ENCODE results near the gene TBC1D17.

Gene TBC1D17

DNA sequence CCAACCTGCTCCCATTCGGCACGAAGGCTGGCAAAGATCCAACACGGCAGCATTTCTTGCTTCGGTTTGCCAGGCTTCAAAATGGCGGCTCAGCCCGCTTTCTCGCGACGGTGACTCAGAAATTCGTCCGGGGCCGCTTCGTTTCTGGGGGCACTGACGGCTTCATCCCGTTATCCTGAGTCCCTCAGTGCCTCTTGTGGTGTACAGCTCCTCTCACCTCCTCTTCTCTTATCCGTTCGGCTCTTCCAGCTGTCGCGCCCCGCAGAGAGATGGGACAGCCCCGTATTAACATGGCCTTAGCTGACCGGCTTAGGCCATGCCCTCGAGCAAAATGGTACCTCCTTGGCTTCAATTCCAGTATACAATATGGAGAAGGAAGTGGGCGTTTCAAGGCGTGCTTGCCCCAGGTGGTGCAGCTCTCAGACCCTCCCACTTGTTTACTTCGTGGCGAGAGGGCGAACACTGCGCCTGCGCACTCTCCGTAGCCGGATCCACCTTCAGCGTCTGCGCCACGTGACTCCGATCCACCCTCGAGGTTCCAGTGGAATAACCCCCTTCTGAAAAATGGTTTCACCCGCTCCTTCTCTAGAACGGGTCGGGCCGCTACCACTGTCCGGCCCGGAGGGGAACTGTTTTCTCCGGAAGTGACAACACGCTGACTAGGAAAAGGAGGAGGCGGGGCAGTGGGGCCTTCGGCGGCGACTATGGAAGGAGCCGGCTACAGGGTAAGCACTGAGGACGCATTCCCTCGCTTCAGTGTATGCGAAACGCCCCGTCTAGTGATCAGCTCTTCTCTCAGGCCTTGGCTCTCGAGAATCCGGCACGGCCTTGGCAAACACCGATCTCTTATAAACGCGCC lies at the start of gene TBC1D17, which contains the start of gene AKT1S1:
Gene TBC1D17, plus strand, starts transcription at position 683 of the 859 bp plus-strand sequence. Its CDS starts 22 bp downstream, at position 705.
Gene AKT1S1, minus strand, starts transcription at position 336 of the 859 bp plus-strand sequence. CDS start 4,060 bp downstream, outside the sequence.
- DNase-seq: peak; percentile 99

DNA sequence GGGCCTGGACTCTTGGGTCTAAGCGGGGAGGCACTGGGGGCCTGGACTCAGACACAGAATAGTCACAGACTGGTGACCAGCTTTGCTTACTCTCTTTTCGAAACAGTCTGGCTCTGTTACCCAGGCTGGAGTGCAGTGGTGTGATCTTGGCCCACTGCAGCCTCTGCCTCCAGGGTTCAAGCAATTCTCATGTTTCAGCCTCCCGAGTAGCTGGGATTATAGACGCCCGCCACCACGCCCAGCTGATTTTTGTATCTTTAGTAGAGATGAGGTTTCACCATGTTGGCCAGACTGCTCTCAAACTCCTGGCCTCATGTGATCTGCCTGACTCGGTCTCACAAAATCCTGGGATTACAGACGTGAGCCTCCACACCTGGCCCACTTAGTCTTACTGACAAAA lies 48.3 kb upstream of the TBC1D17 start:
- no peak for DNase-seq

DNA sequence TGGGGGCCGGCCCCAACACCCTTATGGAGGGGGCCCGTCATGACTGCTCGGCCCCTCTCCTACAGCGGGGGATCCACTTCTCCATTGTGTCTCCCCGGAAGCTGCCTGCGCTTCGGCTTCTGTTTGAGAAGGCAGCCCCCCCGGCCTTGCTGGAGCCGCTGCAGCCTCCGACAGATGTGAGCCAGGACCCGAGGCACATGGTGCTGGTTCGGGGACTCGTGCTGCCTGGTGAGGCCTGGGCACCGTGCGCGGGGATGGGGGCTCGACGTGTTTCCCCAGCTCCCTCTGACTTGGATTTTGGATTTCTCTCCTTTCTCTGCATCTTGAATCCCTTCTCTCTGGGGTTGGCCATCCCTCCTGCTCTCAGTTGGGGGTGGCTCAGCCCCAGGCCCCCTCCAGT lies 47.8 kb upstream of the TBC1D17 start:
- DNase-seq: no peak

DNA sequence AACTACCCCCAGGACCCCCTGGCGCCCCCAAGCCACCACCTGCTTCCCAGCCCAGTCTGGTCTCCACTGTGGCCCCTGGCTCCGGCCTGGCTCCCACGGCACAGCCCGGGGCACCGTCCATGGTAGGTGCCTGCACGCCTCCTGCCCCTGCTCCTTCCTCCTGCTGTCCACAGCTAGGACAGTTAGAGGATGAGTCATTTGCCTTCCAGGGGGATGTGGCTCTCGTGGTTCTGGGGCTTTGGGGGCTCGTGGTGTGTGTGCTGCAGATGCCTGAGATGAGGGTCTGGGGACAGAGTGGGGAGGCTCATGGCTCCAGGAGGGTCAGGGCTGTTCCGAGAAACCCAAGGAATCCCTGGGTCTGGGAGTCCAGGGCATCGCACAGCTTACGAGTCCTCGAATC lies 46.7 kb upstream of the TBC1D17 start:
- no peak for DNase-seq

DNA sequence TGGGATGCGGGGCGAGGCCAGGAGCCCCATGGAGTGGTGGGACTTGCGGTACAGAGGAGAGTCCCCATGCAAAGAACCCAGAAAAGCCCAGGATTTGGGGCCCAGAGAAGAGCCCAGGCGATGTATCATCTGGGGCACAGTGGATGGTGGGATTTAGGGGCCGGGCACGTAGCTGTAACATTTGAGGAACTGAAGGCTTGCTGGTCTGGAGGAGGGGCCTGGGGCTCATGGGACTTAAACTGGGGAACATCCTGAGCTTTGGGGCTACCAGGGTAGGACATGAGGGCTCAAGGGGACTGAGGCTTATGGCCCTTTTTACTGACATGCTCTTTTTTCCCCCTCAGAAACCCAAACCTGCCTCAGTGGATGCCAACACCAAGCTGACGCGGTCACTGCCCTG lies 45.9 kb upstream of the TBC1D17 start:
- DNase-seq: no peak

DNA sequence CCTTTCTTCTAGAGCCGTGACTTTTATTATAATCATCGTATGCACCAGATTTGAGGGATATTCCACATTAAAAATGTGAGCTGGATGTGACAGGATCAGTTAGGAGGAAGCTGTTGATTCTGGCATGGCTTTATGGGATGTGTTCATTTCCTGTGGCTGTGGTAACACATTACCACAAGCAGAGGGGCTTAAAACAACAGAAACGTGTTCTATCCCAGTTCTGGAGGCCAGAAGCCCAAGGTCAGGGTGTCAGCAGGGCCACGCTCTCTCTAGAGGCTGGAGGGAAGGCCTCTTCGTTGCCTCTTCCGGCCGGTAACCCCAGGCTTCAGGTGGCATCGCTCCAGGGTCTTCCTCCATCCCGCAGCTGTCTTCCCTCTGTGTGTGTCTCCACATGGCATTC lies 44.9 kb upstream of the TBC1D17 start:
- no peak for DNase-seq

DNA sequence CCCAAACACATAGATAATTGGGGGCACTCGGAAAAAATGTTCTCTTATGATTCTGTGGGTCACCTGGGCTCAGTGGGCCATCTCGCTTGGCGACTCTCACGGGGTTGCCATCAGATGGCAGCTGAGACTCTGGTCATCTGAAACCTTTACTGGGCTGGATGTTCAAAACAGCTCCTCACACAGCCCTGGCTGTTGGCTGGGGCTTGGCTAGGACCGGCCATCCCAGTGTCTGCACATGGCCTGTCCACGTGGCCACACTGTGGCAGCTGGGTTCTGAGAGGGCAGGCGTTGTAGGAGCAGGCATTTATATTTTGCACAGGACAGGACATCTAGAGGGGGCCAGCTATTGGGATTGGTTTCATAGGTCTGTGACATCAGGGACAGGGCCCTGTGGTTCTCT lies 43.9 kb upstream of the TBC1D17 start:
- no peak for DNase-seq

DNA sequence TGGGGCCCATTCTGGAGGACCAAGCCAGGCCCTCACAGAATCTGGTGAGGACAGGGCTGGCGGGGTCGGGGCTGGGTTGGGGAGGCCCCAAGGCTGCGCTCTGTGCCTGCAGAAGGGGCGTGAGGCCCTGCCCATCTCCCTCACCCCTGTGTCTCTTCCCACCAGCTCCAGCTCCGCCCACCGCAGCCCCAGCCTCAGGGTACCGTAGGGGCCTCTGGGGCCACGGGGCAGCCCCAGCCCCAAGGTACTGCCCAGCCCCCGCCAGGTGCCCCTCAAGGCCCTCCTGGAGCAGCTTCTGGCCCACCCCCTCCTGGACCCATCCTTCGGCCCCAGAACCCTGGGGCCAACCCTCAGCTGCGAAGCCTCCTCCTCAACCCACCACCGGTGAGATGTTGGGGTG lies 41.9 kb upstream of the TBC1D17 start:
- DNase-seq: no peak

DNA sequence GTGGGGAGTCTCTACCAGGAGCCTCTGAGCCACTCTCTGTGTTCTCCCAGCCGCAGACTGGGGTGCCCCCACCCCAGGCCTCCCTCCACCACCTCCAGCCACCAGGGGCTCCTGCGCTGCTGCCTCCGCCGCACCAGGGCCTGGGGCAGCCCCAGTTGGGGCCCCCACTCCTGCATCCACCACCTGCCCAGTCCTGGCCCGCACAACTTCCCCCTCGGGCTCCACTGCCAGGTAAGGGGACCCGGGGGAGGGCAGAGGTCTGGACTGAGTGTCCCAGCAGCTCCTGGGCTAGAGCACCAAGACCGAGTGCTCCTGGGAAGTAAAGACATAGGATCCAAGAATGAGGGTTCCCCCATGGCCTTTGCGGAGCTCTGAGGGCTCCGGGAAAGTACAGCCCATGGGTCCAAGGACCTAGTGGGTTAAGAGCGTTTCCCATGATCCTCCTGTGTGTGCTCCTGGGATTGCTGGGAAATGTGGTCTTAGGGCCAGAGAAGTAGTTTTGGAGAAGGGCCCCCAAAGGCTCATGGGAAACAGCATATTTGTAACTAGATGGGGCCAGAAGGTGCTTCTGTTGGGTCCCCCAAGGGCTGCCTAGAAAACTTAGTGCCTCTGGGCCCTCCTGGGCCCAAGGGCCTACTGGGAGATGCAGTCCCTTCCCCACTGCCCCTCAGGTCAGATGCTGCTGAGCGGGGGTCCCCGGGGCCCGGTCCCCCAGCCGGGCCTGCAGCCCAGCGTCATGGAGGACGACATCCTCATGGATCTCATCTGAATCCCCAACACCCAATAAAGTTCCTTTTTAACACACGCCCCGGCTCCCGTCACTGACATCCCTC lies 41.1 kb upstream of the TBC1D17 start:
- DNase-seq: no peak

DNA sequence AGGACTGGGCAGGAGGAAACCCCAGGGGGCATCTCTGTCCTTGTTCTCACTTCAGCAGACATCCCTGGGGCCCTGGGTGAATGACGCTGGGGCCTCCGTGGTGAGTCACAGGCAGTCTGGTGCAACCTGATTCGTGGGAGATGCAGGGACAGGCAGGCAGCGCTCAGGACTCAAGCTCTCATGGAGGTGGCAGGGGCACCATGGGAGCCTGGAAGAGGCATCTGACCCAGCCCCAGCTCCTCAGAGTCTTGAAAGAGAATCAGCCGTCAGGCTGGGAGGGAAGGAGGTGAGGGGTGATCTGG lies 40.5 kb upstream of the TBC1D17 start:
- no peak for DNase-seq

DNA sequence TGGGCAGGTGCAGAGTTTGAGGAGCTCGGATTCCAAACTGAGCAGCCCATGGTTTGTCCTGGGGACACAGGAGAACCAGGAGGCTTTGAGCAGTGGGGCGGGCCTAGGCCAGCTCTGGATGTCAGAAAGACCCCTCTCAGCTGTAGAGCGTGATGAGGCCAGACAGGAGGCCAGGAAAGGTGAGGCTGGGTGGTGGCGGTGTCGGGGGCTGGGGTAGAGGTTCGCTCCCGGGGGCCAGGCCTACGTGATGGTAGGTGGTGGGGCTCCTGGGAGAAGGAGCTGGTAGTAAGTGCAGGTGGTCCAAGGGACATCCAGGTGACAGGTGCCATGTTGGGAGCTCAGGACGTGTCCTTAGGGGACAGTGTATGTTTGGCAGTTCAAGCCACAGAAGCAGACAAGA lies 40.1 kb upstream of the TBC1D17 start:
- DNase-seq: no peak

DNA sequence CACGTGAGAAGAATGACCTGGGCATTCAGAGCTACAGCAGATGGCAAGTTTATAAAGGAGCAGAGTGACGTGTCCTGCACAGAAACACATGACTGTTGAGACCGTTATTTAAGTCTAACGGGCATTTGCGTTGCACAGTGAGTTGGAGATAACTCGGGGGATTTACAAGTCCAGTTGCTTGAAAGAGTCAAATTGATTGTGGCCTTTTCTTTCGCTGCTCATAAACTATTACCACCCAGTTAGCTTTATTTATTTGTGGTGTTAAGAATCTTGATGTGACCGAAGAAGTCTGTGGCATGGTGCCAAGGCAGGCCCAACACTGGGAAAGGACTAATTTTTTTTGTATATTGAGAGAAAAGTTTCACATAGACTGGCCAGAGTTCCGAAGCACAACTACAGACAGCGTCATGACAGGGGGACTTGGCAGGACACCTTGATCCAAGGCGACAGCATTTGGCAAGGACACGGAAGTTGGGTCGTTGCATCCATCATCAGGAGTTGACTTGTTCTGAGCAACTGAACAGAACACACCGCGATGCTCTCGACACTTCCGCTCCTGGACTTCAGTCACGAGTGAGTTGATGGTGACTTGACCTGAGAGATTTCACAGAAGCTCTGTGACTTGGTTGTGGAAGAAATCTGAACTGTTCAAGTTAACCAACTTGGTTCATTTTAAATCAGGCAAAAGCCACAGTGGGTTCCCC lies 38.5 kb upstream of the TBC1D17 start:
- DNase-seq: no peak

DNA sequence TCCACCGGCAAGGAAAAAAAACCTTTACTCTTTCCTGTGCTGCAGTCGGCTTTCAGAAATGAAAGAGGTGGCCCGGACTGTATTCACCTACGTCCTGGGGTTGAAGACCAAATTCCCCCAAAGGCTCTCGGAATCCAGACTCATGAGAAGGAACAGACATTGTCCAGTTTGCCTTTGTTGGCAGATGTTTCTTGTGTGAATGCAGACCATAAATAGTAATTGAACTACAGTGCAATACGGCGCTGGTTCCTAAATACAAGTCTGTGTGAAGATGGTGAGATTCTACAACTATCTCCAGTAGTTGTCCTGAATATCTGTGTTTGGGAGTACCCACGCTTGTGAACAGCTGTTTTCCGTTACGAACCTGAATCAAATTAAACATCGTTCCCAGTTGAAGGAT lies 37.8 kb upstream of the TBC1D17 start:
- DNase-seq: no peak

DNA sequence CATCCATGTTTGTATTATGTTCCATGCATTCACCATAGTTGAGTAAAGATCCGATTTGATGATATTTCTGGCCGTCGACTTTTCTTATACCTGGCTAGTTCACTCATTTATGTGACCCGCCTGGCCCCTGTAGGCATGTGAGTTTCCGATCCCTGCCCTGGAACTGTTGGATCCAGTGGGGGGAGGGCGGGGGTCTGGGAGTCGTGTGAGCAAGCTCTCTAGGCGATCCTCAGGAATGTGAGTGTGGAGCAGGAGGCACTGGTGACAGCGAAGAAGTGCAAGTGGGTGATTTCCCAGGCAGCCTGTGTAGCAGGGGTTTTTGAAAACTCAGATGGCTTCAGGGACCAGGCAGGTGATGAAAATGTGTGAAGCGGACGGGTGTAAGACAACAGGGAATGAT lies 37.2 kb upstream of the TBC1D17 start:
- DNase-seq: no peak

DNA sequence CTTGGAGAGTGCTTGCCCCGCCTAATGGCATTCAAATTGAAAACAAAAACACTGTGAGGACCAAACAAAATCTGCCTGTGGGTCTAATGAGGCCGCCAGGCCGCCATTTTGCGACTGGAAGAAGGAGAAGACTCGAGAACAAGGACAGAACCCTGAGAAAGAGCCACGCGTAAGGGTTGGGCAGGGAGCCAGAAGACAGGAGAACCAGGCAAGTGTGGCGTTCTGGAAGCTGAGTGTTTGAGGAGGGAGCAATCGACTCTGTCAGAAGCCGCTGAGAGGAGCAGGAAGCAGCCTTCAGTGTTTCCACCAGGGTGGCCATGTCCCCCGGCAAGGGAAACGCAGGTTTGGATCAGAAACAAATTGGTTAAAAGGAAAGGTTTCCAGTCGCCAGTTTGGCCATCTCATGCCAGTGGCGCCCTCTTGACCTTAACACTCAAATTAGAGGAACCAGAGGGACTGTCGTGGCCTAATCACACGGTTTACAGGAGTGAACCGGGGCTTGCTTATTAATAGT lies 36.7 kb upstream of the TBC1D17 start:
- DNase-seq: no peak

DNA sequence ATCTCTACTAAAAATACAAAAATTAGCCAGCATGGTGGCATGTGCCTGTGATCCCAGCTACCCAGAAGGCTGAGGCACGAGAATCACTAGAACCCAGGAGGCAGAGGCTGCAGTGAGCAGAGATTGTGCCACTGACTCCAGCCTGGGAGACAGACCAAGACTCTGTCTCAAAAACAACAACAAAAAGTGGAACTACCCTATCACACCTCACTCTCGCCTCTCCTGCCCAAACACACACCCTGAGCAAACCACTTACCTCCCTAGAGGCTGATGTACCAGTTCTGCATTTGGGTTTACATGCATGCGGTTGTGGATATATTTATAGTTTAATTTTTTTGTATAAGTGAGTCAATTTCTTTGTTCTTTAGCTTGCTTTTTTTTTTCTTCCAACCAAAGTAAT lies 34.2 kb upstream of the TBC1D17 start:
- no peak for DNase-seq

DNA sequence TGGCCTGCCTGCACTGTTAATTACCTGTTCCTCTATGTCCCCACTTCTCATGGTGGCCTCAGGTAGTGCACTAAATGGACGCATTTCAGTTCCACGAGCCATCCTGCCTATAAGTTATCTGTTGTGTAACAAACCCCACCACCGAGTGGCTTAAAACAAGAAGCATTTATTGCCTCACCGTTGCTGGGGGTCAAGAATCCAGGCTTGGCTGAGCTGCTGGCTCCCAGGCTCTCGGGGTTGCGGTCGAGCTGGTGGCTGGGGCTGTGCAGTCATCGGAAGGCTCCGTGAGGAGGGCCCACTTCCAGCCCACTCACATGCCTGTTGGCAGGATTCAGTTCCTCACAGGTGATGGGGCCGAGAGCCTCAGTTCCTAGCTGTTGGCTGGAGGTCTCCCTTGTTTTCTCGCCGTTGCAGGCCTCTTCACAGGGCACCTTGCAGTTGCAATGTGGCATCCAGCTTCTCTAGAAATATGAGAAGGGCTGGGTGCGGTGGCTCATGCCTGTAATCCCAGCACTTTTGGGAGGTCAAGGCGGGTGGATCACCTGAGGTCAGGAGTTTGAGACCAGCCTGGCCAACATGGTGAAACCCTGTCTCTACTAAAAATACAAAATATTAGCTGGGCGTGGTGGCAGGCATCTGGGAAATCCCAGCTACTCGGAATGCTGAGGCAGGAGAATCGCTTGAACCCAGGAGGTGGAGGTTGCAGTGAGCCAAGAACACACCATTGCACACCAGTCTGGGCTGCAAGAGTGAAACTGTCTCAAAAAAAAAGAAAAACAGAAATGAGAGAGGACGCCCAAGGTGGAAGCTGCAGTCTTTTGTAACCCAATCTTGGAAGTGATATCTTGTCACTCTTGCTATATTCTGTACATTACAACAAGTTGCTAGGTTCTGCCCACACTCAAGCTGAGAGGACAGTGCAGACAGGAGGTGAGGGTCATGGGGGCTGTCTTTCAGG lies 33.1 kb upstream of the TBC1D17 start:
- no peak for DNase-seq

DNA sequence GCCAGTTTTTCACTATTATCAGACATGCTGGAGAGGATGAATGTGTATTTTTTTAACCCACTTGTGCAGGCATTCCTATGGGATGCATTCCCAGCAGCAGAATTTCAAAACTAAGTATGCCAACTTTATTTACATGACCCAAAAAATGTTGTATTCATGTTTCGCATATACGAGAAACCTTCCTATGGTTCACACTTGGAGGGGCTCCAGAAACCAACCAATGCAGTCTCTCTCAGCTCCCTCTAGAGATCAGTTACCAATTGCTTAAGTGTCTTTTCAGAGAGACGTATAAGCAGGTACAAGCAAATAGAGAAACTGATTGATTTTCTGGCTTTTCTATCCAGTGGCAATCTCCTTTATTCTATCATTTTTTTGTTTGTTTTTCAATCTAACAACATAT lies 32.1 kb upstream of the TBC1D17 start:
- no peak for DNase-seq

DNA sequence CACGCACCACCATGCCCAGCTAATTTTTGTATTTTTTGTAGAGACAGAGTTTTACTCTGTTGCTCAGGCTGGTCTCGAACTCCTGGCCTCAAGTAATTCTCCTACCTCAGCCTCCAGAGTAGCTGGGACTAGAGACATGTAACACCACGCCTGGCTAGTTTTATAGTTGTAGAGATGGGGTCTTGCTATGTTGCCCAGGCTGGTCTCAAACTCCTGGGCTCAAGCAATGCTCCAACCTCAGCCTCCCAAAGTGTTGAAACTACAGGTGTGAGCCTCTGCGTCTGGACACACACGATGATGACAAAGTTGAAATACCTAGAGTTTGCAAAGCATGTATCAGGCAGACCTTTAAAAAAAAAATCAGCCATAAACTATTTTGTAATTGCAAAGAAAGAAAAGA lies 31.1 kb upstream of the TBC1D17 start:
- no peak for DNase-seq

DNA sequence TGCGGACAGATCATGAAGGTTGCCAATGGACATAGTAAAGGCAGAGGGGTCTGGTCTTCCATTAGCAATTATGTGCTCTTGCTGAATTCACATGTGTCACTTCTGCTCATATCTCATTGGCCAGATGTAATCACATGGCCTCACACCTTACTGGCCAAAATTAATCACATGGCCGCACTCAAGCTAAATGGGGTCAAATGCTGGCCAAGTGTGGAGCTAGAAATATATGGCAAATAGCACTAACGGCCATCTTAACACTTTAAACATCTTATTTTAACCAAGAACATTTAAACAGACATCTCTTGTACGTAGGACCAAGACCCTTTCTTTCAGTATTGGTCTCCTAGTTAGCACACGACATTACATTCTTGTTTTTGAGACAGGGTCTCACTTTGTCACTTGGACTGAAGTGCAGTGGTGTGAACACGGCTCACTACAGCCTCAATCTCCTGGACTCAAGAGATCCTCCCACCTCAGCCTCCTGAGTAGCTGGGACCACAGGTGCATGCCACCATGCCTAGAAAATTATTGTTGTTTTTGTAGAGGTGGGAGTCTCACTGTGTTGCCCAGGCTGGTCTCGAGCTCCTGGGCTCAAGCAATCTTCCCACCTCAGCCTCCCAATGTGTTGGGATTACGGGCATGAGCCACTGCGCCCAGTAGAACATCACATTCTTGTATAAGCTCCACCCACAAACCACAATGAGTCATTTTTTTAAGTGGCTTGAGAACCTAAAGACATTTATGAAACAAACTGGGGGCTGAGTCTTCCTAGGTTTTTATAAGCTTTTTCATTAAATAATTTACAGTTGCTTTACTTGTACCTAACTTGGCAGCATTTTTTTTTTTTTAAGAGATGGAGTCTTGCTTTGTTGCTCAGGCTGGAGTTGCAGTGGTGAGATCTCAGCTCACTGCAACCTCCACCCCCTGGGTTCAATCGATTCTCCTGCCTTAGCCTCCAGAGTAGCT lies 29.5 kb upstream of the TBC1D17 start:
- no peak for DNase-seq

DNA sequence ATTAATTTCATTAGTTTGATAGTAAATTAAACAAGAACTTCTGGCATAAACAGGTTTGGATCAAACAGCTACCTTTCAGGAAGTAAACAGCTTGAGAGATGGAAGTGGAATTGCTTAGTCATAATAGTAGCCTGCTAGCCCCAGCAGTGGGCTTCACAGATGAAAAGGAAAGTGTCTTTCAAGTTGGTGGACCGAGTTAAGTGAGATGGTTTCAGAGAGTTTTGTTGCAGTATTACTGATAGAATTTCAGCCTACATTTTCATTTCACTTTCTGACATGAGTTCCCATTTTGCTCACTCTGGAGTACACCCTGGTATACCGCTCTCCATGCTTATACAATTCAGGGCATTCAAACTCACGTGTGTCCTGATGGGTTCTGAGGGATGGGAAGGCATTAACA lies 28.6 kb upstream of the TBC1D17 start:
- no peak for DNase-seq
